HepG2 (cell line): Measurements from ENCODE around the gene FEV.

Experiments used
- KLF16 ChIP-seq, 2 experiments: sonication (generic) in 1 of 2; formaldehyde crosslinking in 1 of 2; IDR thresholded peaks; 2 replicates each; pipeline versions ENCODE4 v1.6.1 to v1.8.0; 2016 to 2023; ENCODE audit warnings: missing genetic modification reagents in 2 of 2, missing compliant biosample characterization in 1 of 2
- NBN ChIP-seq: fragments of 450-650 bp; conservative IDR thresholded peaks from 2 replicates; pipeline ENCODE4 v1.6.1; 2017
- POLR2A ChIP-seq, 2 experiments: IDR thresholded peaks; 2 replicates each; pipeline ENCODE4 v1.6.1; 2011; ENCODE audit warnings: low read depth in 2 of 2, low read length in 2 of 2, mild to moderate bottlenecking in 1 of 2, moderate library complexity in 1 of 2; ENCODE audit not compliant: insufficient read depth in 1 of 2
- RAD51 ChIP-seq: fragments of 450-650 bp; IDR thresholded peaks from 2 replicates; pipeline ENCODE4 v1.6.1; 2016; ENCODE audit warnings: borderline replicate concordance
- RXRB ChIP-seq: IDR thresholded peaks from 2 replicates; pipeline ENCODE4 v1.6.1; 2016; ENCODE audit warnings: borderline replicate concordance, missing genetic modification reagents, missing compliant biosample characterization
- ZNF816 ChIP-seq: sonication (generic); formaldehyde crosslinking; IDR thresholded peaks from 2 replicates; pipeline ENCODE4 v1.8.0; 2022; ENCODE audit warnings: missing genetic modification reagents, mild to moderate bottlenecking, borderline replicate concordance
- TF ChIP-seq, protein P1 (sequence below): sonication (generic); formaldehyde crosslinking; IDR thresholded peaks from 2 replicates; pipeline ENCODE4 v1.4.0; 2020; ENCODE audit warnings: missing genetic modification reagents
- TF ChIP-seq, protein P2 (sequence below): sonication (generic); formaldehyde crosslinking; IDR thresholded peaks from 2 replicates; pipeline ENCODE4 v1.4.0; 2020; ENCODE audit warnings: mild to moderate bottlenecking, missing genetic modification reagents
- TF ChIP-seq, protein P3 (sequence below): sonication (generic); formaldehyde crosslinking; IDR thresholded peaks from 2 replicates; pipeline ENCODE4 v1.5.0; 2020; ENCODE audit warnings: mild to moderate bottlenecking, missing genetic modification reagents, moderate library complexity
- TF ChIP-seq, protein P4 (sequence below): sonication (generic); formaldehyde crosslinking; conservative IDR thresholded peaks from 2 replicates; pipeline ENCODE4 v1.4.0; 2020; ENCODE audit warnings: mild to moderate bottlenecking, missing genetic modification reagents, moderate library complexity
- TF ChIP-seq, protein P5 (sequence below): sonication (generic); formaldehyde crosslinking; IDR thresholded peaks from 2 replicates; pipeline ENCODE4 v1.8.1; 2023; ENCODE audit warnings: mild to moderate bottlenecking, missing genetic modification reagents

DNA sequence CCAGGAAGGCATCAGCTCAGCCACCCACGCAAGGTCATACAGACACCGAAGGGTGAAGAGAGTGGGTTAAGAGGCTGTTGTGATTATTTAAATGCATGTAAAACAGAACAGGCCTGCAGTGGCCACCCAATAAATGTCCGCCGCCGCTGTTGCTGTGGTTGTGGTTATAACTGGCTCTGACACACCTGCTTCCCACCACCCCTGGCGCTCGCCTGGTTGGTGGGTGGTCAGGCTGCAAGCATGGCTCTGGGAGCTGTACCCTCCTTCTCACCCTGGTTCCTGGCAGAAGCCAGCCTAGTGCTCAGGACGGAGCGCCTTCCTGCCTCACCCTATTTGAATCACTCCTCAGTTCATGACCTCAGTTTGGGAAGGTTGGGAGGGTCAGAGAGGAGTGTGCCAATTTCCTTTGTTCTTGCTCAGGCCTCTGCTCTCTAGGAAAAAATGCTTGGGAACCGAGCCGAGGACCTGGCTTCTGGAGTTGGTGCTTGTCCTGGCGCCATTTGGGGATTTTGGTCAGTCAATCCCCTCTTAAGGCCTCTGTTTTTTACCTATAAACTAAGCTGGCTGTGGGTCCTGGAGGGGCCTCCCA, 13.5 kb upstream of the FEV start:
- TF ChIP-seq, protein P1, sequence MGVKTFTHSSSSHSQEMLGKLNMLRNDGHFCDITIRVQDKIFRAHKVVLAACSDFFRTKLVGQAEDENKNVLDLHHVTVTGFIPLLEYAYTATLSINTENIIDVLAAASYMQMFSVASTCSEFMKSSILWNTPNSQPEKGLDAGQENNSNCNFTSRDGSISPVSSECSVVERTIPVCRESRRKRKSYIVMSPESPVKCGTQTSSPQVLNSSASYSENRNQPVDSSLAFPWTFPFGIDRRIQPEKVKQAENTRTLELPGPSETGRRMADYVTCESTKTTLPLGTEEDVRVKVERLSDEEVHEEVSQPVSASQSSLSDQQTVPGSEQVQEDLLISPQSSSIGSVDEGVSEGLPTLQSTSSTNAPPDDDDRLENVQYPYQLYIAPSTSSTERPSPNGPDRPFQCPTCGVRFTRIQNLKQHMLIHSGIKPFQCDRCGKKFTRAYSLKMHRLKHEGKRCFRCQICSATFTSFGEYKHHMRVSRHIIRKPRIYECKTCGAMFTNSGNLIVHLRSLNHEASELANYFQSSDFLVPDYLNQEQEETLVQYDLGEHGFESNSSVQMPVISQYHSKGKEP (CRISPR knock-in tag): no peak
- TF ChIP-seq NBN (no peak), RXRB (CRISPR knock-in tag) (no peak), KLF16 (CRISPR knock-in tag; IDR thresholded peaks at IDR 0.05) (no peak), ZNF816 (no peak), RAD51 (no peak), POLR2A (IDR thresholded peaks at IDR 0.05; ENCODE audit: insufficient read depth in 1 of 2, low read depth in 2 of 2, low read length in 2 of 2) (no peak)
- TF ChIP-seq, protein P2, sequence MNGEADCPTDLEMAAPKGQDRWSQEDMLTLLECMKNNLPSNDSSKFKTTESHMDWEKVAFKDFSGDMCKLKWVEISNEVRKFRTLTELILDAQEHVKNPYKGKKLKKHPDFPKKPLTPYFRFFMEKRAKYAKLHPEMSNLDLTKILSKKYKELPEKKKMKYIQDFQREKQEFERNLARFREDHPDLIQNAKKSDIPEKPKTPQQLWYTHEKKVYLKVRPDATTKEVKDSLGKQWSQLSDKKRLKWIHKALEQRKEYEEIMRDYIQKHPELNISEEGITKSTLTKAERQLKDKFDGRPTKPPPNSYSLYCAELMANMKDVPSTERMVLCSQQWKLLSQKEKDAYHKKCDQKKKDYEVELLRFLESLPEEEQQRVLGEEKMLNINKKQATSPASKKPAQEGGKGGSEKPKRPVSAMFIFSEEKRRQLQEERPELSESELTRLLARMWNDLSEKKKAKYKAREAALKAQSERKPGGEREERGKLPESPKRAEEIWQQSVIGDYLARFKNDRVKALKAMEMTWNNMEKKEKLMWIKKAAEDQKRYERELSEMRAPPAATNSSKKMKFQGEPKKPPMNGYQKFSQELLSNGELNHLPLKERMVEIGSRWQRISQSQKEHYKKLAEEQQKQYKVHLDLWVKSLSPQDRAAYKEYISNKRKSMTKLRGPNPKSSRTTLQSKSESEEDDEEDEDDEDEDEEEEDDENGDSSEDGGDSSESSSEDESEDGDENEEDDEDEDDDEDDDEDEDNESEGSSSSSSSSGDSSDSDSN: no peak
- TF ChIP-seq, protein P3, sequence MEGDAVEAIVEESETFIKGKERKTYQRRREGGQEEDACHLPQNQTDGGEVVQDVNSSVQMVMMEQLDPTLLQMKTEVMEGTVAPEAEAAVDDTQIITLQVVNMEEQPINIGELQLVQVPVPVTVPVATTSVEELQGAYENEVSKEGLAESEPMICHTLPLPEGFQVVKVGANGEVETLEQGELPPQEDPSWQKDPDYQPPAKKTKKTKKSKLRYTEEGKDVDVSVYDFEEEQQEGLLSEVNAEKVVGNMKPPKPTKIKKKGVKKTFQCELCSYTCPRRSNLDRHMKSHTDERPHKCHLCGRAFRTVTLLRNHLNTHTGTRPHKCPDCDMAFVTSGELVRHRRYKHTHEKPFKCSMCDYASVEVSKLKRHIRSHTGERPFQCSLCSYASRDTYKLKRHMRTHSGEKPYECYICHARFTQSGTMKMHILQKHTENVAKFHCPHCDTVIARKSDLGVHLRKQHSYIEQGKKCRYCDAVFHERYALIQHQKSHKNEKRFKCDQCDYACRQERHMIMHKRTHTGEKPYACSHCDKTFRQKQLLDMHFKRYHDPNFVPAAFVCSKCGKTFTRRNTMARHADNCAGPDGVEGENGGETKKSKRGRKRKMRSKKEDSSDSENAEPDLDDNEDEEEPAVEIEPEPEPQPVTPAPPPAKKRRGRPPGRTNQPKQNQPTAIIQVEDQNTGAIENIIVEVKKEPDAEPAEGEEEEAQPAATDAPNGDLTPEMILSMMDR (CRISPR knock-in tag): no peak
- TF ChIP-seq, protein P4, sequence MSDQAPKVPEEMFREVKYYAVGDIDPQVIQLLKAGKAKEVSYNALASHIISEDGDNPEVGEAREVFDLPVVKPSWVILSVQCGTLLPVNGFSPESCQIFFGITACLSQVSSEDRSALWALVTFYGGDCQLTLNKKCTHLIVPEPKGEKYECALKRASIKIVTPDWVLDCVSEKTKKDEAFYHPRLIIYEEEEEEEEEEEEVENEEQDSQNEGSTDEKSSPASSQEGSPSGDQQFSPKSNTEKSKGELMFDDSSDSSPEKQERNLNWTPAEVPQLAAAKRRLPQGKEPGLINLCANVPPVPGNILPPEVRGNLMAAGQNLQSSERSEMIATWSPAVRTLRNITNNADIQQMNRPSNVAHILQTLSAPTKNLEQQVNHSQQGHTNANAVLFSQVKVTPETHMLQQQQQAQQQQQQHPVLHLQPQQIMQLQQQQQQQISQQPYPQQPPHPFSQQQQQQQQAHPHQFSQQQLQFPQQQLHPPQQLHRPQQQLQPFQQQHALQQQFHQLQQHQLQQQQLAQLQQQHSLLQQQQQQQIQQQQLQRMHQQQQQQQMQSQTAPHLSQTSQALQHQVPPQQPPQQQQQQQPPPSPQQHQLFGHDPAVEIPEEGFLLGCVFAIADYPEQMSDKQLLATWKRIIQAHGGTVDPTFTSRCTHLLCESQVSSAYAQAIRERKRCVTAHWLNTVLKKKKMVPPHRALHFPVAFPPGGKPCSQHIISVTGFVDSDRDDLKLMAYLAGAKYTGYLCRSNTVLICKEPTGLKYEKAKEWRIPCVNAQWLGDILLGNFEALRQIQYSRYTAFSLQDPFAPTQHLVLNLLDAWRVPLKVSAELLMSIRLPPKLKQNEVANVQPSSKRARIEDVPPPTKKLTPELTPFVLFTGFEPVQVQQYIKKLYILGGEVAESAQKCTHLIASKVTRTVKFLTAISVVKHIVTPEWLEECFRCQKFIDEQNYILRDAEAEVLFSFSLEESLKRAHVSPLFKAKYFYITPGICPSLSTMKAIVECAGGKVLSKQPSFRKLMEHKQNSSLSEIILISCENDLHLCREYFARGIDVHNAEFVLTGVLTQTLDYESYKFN (CRISPR knock-in tag): no peak
- TF ChIP-seq, protein P5, sequence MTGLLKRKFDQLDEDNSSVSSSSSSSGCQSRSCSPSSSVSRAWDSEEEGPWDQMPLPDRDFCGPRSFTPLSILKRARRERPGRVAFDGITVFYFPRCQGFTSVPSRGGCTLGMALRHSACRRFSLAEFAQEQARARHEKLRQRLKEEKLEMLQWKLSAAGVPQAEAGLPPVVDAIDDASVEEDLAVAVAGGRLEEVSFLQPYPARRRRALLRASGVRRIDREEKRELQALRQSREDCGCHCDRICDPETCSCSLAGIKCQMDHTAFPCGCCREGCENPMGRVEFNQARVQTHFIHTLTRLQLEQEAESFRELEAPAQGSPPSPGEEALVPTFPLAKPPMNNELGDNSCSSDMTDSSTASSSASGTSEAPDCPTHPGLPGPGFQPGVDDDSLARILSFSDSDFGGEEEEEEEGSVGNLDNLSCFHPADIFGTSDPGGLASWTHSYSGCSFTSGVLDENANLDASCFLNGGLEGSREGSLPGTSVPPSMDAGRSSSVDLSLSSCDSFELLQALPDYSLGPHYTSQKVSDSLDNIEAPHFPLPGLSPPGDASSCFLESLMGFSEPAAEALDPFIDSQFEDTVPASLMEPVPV (CRISPR knock-in tag): no peak
